OCI-LY1 (cell line): ENCODE measurements around the gene ERLIN1.

Experiments used
- H2AFZ ChIP-seq: fragments of 200-600 bp; sonication (generic), shearing (Covaris generic); 2 replicates; pipeline ENCODE4 v1.6.0; 2014; ENCODE audit warnings: antibody characterized with exemption, mild to moderate bottlenecking, low read length
- H3F3A ChIP-seq: fragments of 200-600 bp; sonication (generic), shearing (Covaris generic); 2 replicates; pipeline ENCODE4 v1.6.0; 2014; ENCODE audit warnings: mild to moderate bottlenecking, antibody characterized with exemption, low read length, moderate library complexity; ENCODE audit not compliant: insufficient read depth
- H3K27ac ChIP-seq: fragments of 200-600 bp; sonication (generic); 2 replicates; pipeline ENCODE4 v1.5.1; 2014; ENCODE audit warnings: low read length, mixed run types, mild to moderate bottlenecking, low read depth; ENCODE audit not compliant: poor library complexity, severe bottlenecking
- H3K27me3 ChIP-seq: fragments of 200-600 bp; sonication (generic); 2 replicates; pipeline ENCODE4 v1.6.0; 2014; ENCODE audit warnings: antibody characterized with exemption, mild to moderate bottlenecking, low read length, moderate library complexity; ENCODE audit not compliant: insufficient read depth
- H3K36me3 ChIP-seq: fragments of 200-600 bp; sonication (generic); 2 replicates; pipeline ENCODE4 v1.6.1; 2014; ENCODE audit warnings: mild to moderate bottlenecking, antibody characterized with exemption, low read length, moderate library complexity, mixed read lengths; ENCODE audit not compliant: insufficient read depth
- H3K4me1 ChIP-seq: fragments of 200-600 bp; sonication (generic); 2 replicates; pipeline ENCODE4 v1.5.1; 2014; ENCODE audit warnings: mild to moderate bottlenecking, low read length, moderate library complexity; ENCODE audit not compliant: insufficient read depth, severe bottlenecking
- H3K4me2 ChIP-seq: fragments of 200-600 bp; sonication (generic), shearing (Covaris generic); 2 replicates; pipeline ENCODE4 v1.6.1; 2014; ENCODE audit warnings: low read length
- H3K4me3 ChIP-seq: fragments of 200-600 bp; sonication (generic); 2 replicates; pipeline ENCODE4 v1.5.1; 2014; ENCODE audit warnings: low read length, low read depth, mild to moderate bottlenecking, mixed read lengths; ENCODE audit not compliant: poor library complexity, severe bottlenecking
- H3K79me2 ChIP-seq: fragments of 200-600 bp; shearing (Covaris generic); 2 replicates; pipeline ENCODE4 v1.6.1; 2016; ENCODE audit warnings: mixed run types, low read length, mixed read lengths; ENCODE audit not compliant: insufficient read depth
- H3K9ac ChIP-seq: fragments of 200-600 bp; sonication (generic), shearing (Covaris generic); 2 replicates; pipeline ENCODE4 v1.6.1; 2014; ENCODE audit warnings: mild to moderate bottlenecking, low read length, mixed read lengths
- H3K9me2 ChIP-seq: fragments of 200-600 bp; sonication (generic), shearing (Covaris generic); 2 replicates; pipeline ENCODE4 v1.6.1; 2014; ENCODE audit warnings: low read depth, mild to moderate bottlenecking, low read length, mixed read lengths
- H3K9me3 ChIP-seq: fragments of 200-600 bp; shearing (Covaris generic); 2 replicates; pipeline ENCODE4 v1.6.1; 2014; ENCODE audit warnings: low read length, mixed read lengths
- H4K20me1 ChIP-seq: fragments of 200-600 bp; sonication (generic), shearing (Covaris generic); 2 replicates; pipeline ENCODE4 v1.6.0; 2016; ENCODE audit warnings: mild to moderate bottlenecking, low read length; ENCODE audit not compliant: insufficient read depth
- EZH2 ChIP-seq: fragments of 200-600 bp; sonication (generic), shearing (Covaris generic); IDR thresholded peaks from 2 replicates; pipeline ENCODE4 v1.8.0; 2017; ENCODE audit warnings: borderline replicate concordance, mixed run types, mild to moderate bottlenecking, antibody characterized with exemption, low read length, moderate library complexity, mixed read lengths
- TF ChIP-seq, protein P1 (sequence below): fragments of 200-600 bp; sonication (generic), shearing (Covaris generic); IDR thresholded peaks from 2 replicates; pipeline ENCODE4 v1.5.1; 2017; ENCODE audit warnings: mild to moderate bottlenecking, antibody characterized with exemption, low read length, moderate library complexity, mixed read lengths

Gene ERLIN1

GRCh38 chr10:100201549-100201948 is 15.7 kb upstream of the ERLIN1 start:
- Histone ChIP-seq H3K9me3 (no peaks in the 10 kb centered on the region), H3K4me1 (no peaks in the 10 kb centered on the region), H3K27me3 (no peaks in the 10 kb centered on the region), H2AFZ (no peak overlapping the region), H4K20me1 (no peaks in the 10 kb centered on the region), H3K4me2 (no peak overlapping the region), H3K79me2 (no peaks in the 10 kb centered on the region), H3K9me2 (no peaks in the 10 kb centered on the region), H3K36me3 (peaks cover 74% of the 10 kb centered on the region), H3K27ac (no peak overlapping the region), H3F3A (no peaks in the 10 kb centered on the region), H3K9ac (no peak overlapping the region), H3K4me3 (no peak overlapping the region)
- no peak for TF ChIP-seq EZH2
- TF ChIP-seq, protein P1, sequence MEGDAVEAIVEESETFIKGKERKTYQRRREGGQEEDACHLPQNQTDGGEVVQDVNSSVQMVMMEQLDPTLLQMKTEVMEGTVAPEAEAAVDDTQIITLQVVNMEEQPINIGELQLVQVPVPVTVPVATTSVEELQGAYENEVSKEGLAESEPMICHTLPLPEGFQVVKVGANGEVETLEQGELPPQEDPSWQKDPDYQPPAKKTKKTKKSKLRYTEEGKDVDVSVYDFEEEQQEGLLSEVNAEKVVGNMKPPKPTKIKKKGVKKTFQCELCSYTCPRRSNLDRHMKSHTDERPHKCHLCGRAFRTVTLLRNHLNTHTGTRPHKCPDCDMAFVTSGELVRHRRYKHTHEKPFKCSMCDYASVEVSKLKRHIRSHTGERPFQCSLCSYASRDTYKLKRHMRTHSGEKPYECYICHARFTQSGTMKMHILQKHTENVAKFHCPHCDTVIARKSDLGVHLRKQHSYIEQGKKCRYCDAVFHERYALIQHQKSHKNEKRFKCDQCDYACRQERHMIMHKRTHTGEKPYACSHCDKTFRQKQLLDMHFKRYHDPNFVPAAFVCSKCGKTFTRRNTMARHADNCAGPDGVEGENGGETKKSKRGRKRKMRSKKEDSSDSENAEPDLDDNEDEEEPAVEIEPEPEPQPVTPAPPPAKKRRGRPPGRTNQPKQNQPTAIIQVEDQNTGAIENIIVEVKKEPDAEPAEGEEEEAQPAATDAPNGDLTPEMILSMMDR: no peak

DNA sequence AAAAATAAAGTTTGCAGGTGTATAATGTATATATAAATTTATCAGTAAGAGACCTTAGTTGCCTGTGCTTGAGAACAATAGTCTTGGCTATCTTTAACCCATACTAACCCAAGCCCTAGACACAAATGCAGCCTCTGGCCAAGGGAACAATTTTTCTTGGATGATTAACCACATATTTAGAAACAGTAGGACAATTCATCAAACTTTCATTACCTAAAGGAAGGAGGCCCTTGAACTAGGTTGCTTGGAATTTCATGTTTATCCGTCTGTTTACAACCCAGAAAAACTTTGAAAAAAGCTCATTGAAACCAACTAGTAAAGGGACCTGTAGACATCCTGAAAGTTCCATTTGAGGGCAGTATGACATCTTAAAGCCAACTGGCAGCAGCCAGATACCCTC is 8.9 kb upstream of the ERLIN1 start:
- no peak overlapping the region for H3K27ac ChIP-seq
- H3K4me2 ChIP-seq: no peak overlapping the region
- no peak overlapping the region for H3K4me3 ChIP-seq
- TF ChIP-seq, protein P1: no peak
- TF ChIP-seq EZH2: no peak
- no peaks in the 10 kb centered on the region for H3K9me2 ChIP-seq
- H3K4me1 ChIP-seq: no peaks in the 10 kb centered on the region
- H3K9me3 ChIP-seq: no peaks in the 10 kb centered on the region
- no peak overlapping the region for H3K9ac ChIP-seq
- no peaks in the 10 kb centered on the region for H3F3A ChIP-seq
- no peaks in the 10 kb centered on the region for H3K79me2 ChIP-seq
- H3K36me3 ChIP-seq: peaks cover 79% of the 10 kb centered on the region
- no peak overlapping the region for H2AFZ ChIP-seq
- no peaks in the 10 kb centered on the region for H4K20me1 ChIP-seq
- H3K27me3 ChIP-seq: no peaks in the 10 kb centered on the region

DNA sequence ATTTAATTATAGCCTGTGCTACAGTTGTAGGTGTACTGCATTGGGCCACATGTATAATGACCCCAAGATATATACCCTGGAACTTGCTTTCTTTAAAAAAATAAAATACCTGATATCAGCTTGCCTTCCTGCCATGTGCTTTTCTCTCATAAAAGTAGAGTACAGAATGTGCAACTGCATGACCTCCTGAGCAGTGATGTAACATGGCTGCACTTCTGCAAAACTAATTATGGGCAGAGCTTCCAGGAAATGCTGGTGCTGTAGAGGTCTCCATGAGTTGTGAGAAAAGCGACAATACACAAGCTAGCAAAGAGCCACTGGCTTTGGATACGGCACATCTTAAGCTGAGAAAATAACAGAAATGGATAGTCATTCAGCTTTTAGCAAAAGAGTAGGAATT is 6.5 kb upstream of the ERLIN1 start:
- H3K4me1 ChIP-seq: peaks cover 5% of the 10 kb centered on the region
- H3K4me2 ChIP-seq: no peak overlapping the region
- H4K20me1 ChIP-seq: no peaks in the 10 kb centered on the region
- no peak overlapping the region for H3K9ac ChIP-seq
- no peak overlapping the region for H2AFZ ChIP-seq
- no peaks in the 10 kb centered on the region for H3K9me2 ChIP-seq
- H3K36me3 ChIP-seq: peaks cover 72% of the 10 kb centered on the region
- no peaks in the 10 kb centered on the region for H3K9me3 ChIP-seq
- no peak overlapping the region for H3K4me3 ChIP-seq
- TF ChIP-seq EZH2: no peak
- TF ChIP-seq, protein P1: no peak
- H3F3A ChIP-seq: no peaks in the 10 kb centered on the region
- no peaks in the 10 kb centered on the region for H3K27me3 ChIP-seq
- H3K27ac ChIP-seq: no peak overlapping the region
- peaks cover 4% of the 10 kb centered on the region; the same call in 1 of the 2 replicates for H3K79me2 ChIP-seq
